HG03575 (cell line): ENCODE results near the gene ABHD14A.

Experiments
- ATAC-seq: cut with Tn5 transposase; IDR thresholded peaks from one replicate; pipeline ENCODE4 v1.9.1; 2021; ENCODE audit not compliant: unreplicated experiment, insufficient number of reproducible peaks, low FRiP score; ENCODE audit errors: extremely low read depth

The ABHD14A gene

GRCh38 chr3:51967384-51968169 lies 7.3 kb upstream of the ABHD14A start, which contains the start of gene PCBP4:
Gene PCBP4 (minus strand): TSS chr3:51967454. CDS start chr3:51961240, 6,214 bp downstream.
- no peak for ATAC-seq

- ATAC-seq, result no peak
Measured at GRCh38 chr3:51968170-51968775, 6.6 kb upstream of the ABHD14A start.

GRCh38 chr3:51968883-51969678 lies 5.8 kb upstream of the ABHD14A start:
- no peak for ATAC-seq

- no peak for ATAC-seq
Measured at GRCh38 chr3:51969841-51970240, 5.0 kb upstream of the ABHD14A start.

- no peak for ATAC-seq
Measured at GRCh38 chr3:51970606-51971300, 4.1 kb upstream of the ABHD14A start.

- ATAC-seq, result no peak
Measured at GRCh38 chr3:51971350-51971749, 3.5 kb upstream of the ABHD14A start.

GRCh38 chr3:51974277-51974962 lies 444 bp upstream of the ABHD14A start:
- ATAC-seq, result no peak

GRCh38 chr3:51975852-51976549 lies 1.1 kb downstream of the ABHD14A start:
- no peak for ATAC-seq

- ATAC-seq, result no peak
Measured at GRCh38 chr3:51977446-51978142, 2.7 kb downstream of the ABHD14A start.

GRCh38 chr3:51978143-51978502 lies 3.3 kb downstream of the ABHD14A start:
- no peak for ATAC-seq

GRCh38 chr3:51980253-51980652 lies 5.4 kb downstream of the ABHD14A start:
- no peak for ATAC-seq

- no peak for ATAC-seq
Measured at GRCh38 chr3:51982352-51982837, 7.5 kb downstream of the ABHD14A start.

GRCh38 chr3:51982838-51983577 lies 8.1 kb downstream of the ABHD14A start, which contains the start of gene ACY1:
Gene ACY1 (plus strand): TSS chr3:51983535. CDS start chr3:51984065, 530 bp downstream.
- ATAC-seq, result no peak

- no peak for ATAC-seq
Measured at GRCh38 chr3:51983578-51984268, 8.9 kb downstream of the ABHD14A start.

GRCh38 chr3:51984269-51984647 lies 9.4 kb downstream of the ABHD14A start:
- no peak for ATAC-seq

- ATAC-seq, result no peak
Measured at GRCh38 chr3:51985063-51985462, 10.2 kb downstream of the ABHD14A start.
